A549 treated with AZD9567 at 1 μM for 4 hours (cell line): ENCODE results near the gene KCNH3. TPM values are rescaled to one million over a fixed set of nuclear protein-coding genes. Genes with fewer than 3 reads are reported as not detected.

ENCODE experiments used
- total RNA-seq: library from RNA; stranded (reverse); fragments of 200-300 nt; extraction: Qiagen RNA extraction; gene quantifications from 5 replicates; pipeline ENCODE4 v1.2.3, GENCODE V29; 2022; ENCODE audit not compliant: insufficient read depth

The KCNH3 gene, protein sequence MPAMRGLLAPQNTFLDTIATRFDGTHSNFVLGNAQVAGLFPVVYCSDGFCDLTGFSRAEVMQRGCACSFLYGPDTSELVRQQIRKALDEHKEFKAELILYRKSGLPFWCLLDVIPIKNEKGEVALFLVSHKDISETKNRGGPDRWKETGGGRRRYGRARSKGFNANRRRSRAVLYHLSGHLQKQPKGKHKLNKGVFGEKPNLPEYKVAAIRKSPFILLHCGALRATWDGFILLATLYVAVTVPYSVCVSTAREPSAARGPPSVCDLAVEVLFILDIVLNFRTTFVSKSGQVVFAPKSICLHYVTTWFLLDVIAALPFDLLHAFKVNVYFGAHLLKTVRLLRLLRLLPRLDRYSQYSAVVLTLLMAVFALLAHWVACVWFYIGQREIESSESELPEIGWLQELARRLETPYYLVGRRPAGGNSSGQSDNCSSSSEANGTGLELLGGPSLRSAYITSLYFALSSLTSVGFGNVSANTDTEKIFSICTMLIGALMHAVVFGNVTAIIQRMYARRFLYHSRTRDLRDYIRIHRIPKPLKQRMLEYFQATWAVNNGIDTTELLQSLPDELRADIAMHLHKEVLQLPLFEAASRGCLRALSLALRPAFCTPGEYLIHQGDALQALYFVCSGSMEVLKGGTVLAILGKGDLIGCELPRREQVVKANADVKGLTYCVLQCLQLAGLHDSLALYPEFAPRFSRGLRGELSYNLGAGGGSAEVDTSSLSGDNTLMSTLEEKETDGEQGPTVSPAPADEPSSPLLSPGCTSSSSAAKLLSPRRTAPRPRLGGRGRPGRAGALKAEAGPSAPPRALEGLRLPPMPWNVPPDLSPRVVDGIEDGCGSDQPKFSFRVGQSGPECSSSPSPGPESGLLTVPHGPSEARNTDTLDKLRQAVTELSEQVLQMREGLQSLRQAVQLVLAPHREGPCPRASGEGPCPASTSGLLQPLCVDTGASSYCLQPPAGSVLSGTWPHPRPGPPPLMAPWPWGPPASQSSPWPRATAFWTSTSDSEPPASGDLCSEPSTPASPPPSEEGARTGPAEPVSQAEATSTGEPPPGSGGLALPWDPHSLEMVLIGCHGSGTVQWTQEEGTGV
- 0.83 to 2.7 TPM (median 2.3 TPM) in 5 replicates for total RNA-seq

DNA sequence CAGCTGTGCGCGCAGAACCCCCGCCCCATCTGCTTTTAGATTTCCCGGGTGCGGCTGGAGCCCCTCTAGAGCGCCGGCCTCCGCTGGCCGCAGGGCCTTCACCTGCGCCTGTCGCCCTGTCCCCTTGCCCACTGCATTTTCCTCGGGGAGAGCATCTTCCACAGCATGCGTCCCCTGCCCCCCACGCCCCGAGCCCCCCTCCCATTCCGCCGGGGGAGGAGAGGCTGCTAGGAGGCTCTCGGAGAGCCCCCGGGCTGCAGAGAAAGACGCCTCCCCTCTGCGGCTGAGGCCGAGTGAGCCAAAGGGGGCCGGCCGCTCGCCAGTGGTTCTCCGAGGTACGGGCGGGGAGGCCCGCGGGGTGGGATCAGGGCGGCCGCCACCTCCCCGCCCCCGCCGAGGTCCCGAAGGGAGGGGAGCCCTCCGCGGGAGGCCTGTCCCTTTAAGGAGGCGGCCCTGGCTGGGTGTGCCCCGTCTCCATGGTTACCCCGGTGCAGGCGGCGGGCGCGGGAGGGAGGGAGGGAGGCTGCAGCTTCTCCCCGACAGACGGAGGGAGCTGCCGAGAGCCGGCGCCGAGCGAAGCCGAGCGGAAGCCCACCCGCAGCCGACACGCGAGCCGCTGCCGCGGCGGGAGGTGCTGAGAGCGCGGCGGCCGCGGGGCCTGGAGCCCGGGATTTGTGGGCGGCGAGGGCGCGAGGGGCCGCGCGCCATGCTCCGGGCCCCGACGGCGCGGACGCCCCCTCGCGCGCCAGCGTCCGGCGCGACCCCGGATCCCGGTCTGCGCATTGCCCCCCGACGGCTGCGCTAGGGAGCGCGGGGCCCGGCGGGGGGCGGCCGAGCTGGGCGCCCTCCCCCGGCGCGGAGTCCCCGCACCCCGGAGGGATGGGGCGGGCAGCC is at the start of gene KCNH3:
KCNH3 (plus strand) TSS at position 521 of the 894 bp plus-strand sequence. CDS start 387 bp downstream, outside the sequence.

DNA sequence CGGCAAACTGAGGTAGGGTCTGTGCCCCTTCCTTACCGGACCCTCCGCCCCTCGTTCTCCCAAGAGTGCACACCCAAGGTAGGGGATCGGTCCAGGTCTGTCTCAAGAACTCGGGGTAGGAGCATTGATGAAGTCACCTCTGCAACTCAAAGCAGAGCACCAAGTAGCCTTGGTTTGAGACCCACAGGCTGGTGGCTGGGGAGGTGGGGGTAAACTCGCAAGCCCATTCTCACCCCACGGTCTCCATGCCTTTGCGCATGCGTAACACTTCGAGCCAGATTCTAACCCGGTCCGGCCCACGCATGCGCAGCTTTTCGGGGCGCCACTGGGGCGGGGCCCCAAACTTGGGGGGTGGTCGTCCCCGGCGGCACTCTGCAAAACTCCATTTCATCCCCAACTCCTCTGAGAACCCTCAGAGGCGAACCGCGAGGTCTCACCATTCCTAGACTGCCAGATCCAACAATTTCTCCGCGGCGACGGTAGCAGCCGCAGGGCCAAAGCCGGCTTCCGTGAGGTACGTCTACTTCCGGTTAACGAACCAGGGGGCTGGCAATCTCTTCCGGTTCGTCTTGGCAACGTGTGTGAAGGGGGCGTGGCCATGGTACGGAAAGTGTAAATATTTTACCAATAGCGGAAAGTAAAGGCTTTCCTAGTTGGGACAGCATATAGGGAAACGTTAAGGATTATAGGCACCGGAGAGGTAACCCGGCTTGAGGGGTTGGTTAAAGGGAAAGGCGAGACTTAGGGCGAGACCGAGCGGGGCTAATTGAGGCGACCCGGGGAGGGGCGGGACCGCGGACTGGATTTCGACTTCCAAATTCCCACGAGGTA is 29.0 kb downstream of the KCNH3 start, which contains the start of gene MCRS1:
MCRS1 (minus strand) TSS at position 532 of the 831 bp plus-strand sequence. CDS start 1,411 bp downstream, outside the sequence.

DNA sequence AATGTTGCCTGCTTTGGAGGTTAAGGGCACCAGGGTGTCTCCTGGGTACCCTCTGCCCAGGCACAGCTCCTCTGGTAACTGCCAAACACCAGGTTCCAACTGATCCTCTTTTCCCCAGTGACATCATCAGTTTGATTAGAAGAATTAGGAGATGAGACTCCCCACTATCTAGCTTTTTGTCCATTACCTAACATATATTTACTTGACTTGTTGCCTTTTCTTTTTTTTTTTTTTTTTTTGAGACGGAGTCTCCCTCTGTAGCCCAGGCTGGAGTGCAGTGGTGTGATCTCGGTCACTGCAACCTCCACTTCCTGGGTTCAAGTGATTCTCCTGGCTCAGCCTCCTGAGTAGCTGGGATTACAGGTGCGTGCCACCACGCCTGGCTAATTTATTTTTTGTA is 66.7 kb downstream of the KCNH3 start, which contains the start of gene FAM186B:
FAM186B (minus strand) TSS at position 101 of the 400 bp plus-strand sequence. CDS start 162 bp downstream, outside the sequence.

Other genes starting within 250 kb of the KCNH3 start
- 1.3 to 2.2 TPM (median 1.5 TPM) in 4 of 5 replicates, not detected in the other for gene PRPH, start 243.9 kb upstream of the KCNH3 start, total RNA-seq
- 82.9 to 107 TPM (median 88.6 TPM) in 5 replicates for gene TROAP, start 215.8 kb upstream of the KCNH3 start, total RNA-seq
- 2.9 to 6.8 TPM (median 5.5 TPM) in 5 replicates for gene C1QL4, start 201.8 kb upstream of the KCNH3 start, total RNA-seq
- 13.9 to 18.5 TPM (median 16.9 TPM) in 5 replicates for gene DNAJC22, start 192.1 kb upstream of the KCNH3 start, total RNA-seq
- gene SPATS2, start 171.6 kb upstream of the KCNH3 start, total RNA-seq = 22.4 to 46.4 TPM (median 29.8 TPM) in 5 replicates
- 56.3 to 70.2 TPM (median 64.4 TPM) in 5 replicates for gene MCRS1, start 29.1 kb downstream of the KCNH3 start, total RNA-seq
- 0.06 to 0.10 TPM (median 0.09 TPM) in 4 of 5 replicates, not detected in the other for gene FAM186B, start 66.6 kb downstream of the KCNH3 start, total RNA-seq
- gene PRPF40B, start 84.5 kb downstream of the KCNH3 start, total RNA-seq = 5.6 to 8.6 TPM (median 7.3 TPM) in 5 replicates
- gene FMNL3, start 168.4 kb downstream of the KCNH3 start, total RNA-seq = 1.5 to 2.2 TPM (median 1.8 TPM) in 5 replicates
- 470 to 511 TPM (median 498 TPM) in 5 replicates for gene TMBIM6, start 202.5 kb downstream of the KCNH3 start, total RNA-seq